ENCODE measurements around the gene SPG11. TPM values are rescaled to one million over a fixed set of nuclear protein-coding genes. Genes with fewer than 3 reads are reported as not detected.

SPG11 gene
- total and polyA plus RNA-seq, 2 experiments from 2014 or later, result 23.3 to 42.2 TPM

GRCh38 chr15:44595656-44596510 is 67.6 kb downstream of the SPG11 start (continued):
- TF ChIP-seq EZH2 (IDR thresholded peaks at IDR 0.05; ENCODE audit: low read depth, unreplicated experiment), result no peak
- TF ChIP-seq ZNF331 (CRISPR knock-in tag; IDR thresholded peaks at IDR 0.05; ENCODE audit: low read depth), result no peak

DNA sequence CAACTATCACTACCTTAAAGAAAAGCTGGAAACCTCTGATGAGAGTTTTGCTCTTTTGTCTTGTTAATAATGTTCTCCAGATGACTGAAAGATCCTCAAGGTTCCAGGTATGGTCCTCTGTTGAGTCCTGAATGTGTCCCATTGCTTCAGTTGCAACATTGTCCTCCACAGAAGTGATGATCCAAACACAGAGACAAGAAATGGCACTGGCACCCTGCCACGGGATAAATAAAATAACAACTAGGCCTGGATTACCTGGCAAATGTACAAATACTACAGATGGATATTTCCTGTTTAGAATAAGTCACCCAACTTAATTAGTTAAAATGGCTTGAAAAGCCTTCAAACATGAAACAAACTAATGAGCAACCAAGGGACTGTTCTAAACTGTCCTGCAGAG is 68.2 kb downstream of the SPG11 start:
- TF ChIP-seq, protein P1, sequence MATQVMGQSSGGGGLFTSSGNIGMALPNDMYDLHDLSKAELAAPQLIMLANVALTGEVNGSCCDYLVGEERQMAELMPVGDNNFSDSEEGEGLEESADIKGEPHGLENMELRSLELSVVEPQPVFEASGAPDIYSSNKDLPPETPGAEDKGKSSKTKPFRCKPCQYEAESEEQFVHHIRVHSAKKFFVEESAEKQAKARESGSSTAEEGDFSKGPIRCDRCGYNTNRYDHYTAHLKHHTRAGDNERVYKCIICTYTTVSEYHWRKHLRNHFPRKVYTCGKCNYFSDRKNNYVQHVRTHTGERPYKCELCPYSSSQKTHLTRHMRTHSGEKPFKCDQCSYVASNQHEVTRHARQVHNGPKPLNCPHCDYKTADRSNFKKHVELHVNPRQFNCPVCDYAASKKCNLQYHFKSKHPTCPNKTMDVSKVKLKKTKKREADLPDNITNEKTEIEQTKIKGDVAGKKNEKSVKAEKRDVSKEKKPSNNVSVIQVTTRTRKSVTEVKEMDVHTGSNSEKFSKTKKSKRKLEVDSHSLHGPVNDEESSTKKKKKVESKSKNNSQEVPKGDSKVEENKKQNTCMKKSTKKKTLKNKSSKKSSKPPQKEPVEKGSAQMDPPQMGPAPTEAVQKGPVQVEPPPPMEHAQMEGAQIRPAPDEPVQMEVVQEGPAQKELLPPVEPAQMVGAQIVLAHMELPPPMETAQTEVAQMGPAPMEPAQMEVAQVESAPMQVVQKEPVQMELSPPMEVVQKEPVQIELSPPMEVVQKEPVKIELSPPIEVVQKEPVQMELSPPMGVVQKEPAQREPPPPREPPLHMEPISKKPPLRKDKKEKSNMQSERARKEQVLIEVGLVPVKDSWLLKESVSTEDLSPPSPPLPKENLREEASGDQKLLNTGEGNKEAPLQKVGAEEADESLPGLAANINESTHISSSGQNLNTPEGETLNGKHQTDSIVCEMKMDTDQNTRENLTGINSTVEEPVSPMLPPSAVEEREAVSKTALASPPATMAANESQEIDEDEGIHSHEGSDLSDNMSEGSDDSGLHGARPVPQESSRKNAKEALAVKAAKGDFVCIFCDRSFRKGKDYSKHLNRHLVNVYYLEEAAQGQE (IDR thresholded peaks at IDR 0.05; ENCODE audit: unreplicated experiment), result no peak
- TF ChIP-seq EZH2phosphoT487 (IDR thresholded peaks at IDR 0.05; ENCODE audit: unreplicated experiment), result no peak
- no peak for TF ChIP-seq NANOG (IDR thresholded peaks at IDR 0.05; ENCODE audit: borderline replicate concordance)
- TF ChIP-seq ZNF331 (CRISPR knock-in tag; IDR thresholded peaks at IDR 0.05; ENCODE audit: low read depth), result no peak
- TF ChIP-seq ZNF462 (CRISPR knock-in tag; IDR thresholded peaks at IDR 0.05), result no peak
- TF ChIP-seq STAT1 (IDR thresholded peaks at IDR 0.05; ENCODE audit: unreplicated experiment), result no peak
- TF ChIP-seq POLR2AphosphoS5 (IDR thresholded peaks at IDR 0.05; ENCODE audit: low read depth), result no peak
- no peak for TF ChIP-seq JUNB (IDR thresholded peaks at IDR 0.05; ENCODE audit: unreplicated experiment)
- TF ChIP-seq ZNF114 (CRISPR knock-in tag; IDR thresholded peaks at IDR 0.05), result no peak
- TF ChIP-seq ETS1 (IDR thresholded peaks at IDR 0.05), result no peak
- no peak for TF ChIP-seq EZH2 (IDR thresholded peaks at IDR 0.05; ENCODE audit: low read depth, unreplicated experiment)
- Histone ChIP-seq H3F3A (replicated peaks; ENCODE audit: low read depth) (no peaks in the 10 kb centered on the region), H4K20me1 (replicated peaks; ENCODE audit: insufficient read depth) (0 out of 2 replicates have a peak, but pooled peaks cover 7% of the 10 kb centered on the region), H2AFZ (no peak overlapping the region), H3K4me3 (no peak overlapping the region), H3K27ac (ENCODE audit: low read depth) (no peak overlapping the region), H3K4me1 (ENCODE audit: insufficient read depth) (no peaks in the 10 kb centered on the region), H3K36me3 (ENCODE audit: insufficient read depth) (peaks cover 23% of the 10 kb centered on the region), H3K27me3 (ENCODE audit: insufficient read depth) (no peaks in the 10 kb centered on the region), H3K4me2 (no peak overlapping the region), H3K9me2 (ENCODE audit: insufficient read depth) (no peaks in the 10 kb centered on the region), H3K79me2 (replicated peaks; ENCODE audit: insufficient read depth) (no peaks in the 10 kb centered on the region)
- peaks cover 31% of the 10 kb centered on the region for H3K36me3 Mint-ChIP-seq (ENCODE audit: low read depth)
- no peak overlapping the region for H3K4me3 Mint-ChIP-seq
- H3K27ac Mint-ChIP-seq, result no peak overlapping the region
- no peaks in the 10 kb centered on the region for H3K9me3 Mint-ChIP-seq
- no peak for ATAC-seq
- no peak for DNase-seq (ENCODE audit: low spot score)
- no peaks in the 10 kb centered on the region for H3K27me3 Mint-ChIP-seq (ENCODE audit: insufficient read depth, low read depth, poor library complexity)
- H3K4me1 Mint-ChIP-seq, result no peaks in the 10 kb centered on the region

Measured in GM23338 (cell line).